Stomach (tissue), 9 donors: ENCODE results near the gene CBX1. TPM values are rescaled to one million over a fixed set of nuclear protein-coding genes. Genes with fewer than 3 reads are reported as not detected.
A peak's percentile ranks its signal among the peaks of the same experiment; 100 is the strongest.
"Not testable (repeated sequence)": the region's sequence is repeated elsewhere in the genome, so short reads cannot be mapped to it uniquely, and the experiment has no call there.

Experiments used
- DNase-seq, 2 donors: peaks; one replicate each; pipeline versions ENCODE4 v3.0.0 to v3.0.0-alpha.2; 2013 to 2019
- H3K27ac ChIP-seq, 5 donors: fragments of 200-600 bp in 4 of 5; sonication (generic) in 4 of 5; one replicate each; pipeline ENCODE4 v1.5.1; 2013 to 2019; ENCODE audit warnings: mild to moderate bottlenecking in 1 of 5, moderate library complexity in 1 of 5
- H3K27me3 ChIP-seq, 3 donors: fragments of 200-600 bp; sonication (generic); one replicate each; pipeline ENCODE4 v1.5.1; 2017 to 2019; ENCODE audit warnings: mixed run types in 1 of 3
- H3K36me3 ChIP-seq, 4 donors: fragments of 200-600 bp; sonication (generic); 1 replicate in 3 of 4; 2 replicates in 1 of 4; pipeline ENCODE4 v1.5.1; 2016 to 2019
- H3K4me1 ChIP-seq, 4 donors: fragments of 200-600 bp; sonication (generic); one replicate each; pipeline ENCODE4 v1.5.1; 2016 to 2019
- H3K4me3 ChIP-seq, 4 donors: fragments of 200-600 bp; sonication (generic) in 3 of 4; one replicate each; pipeline ENCODE4 v1.5.1; 2016 to 2019; ENCODE audit warnings: mild to moderate bottlenecking in 1 of 4
- H3K9me3 ChIP-seq, 4 donors: fragments of 200-600 bp; sonication (generic); one replicate each; pipeline ENCODE4 v1.5.1; 2016 to 2019
- CTCF ChIP-seq, 7 experiments: fragments of 450-650 bp in 4 of 7; fragments of 200-600 bp in 3 of 7; sonication (generic) in 3 of 7; IDR thresholded peaks; one replicate each; pipeline ENCODE4 v1.5.1; 2016 to 2019; ENCODE audit warnings: antibody characterized with exemption in 7 of 7, control low read depth in 2 of 7, mild to moderate bottlenecking in 1 of 7
- EP300 ChIP-seq: sonication (generic); formaldehyde crosslinking; IDR thresholded peaks from one replicate; pipeline ENCODE4 v1.6.1; 2017; ENCODE audit warnings: antibody characterized with exemption
- POLR2A ChIP-seq, 4 donors: fragments of 450-650 bp; IDR thresholded peaks; one replicate each; pipeline ENCODE4 v1.6.1; 2016; ENCODE audit warnings: antibody characterized with exemption in 4 of 4, control low read depth in 2 of 4, mild to moderate bottlenecking in 1 of 4, moderate library complexity in 1 of 4
- POLR2AphosphoS5 ChIP-seq, 3 donors: sonication (generic); formaldehyde crosslinking; IDR thresholded peaks; one replicate each; pipeline ENCODE4 v1.6.1; 2016; ENCODE audit warnings: antibody characterized with exemption in 3 of 3
- WGBS, 5 donors: extraction: QIAGEN DNeasy Blood & Tissue Kit in 3 of 5; methylation state at CpG; one replicate each; pipeline versions ENCODE4 v1.1.5 to v1.1.7; 2013 to 2018; 5-methylcytosine and 5-hydroxymethylcytosine counted together
- intact Hi-C: fragments of 100-400 bp; cut with DNase I; formaldehyde crosslinking; loops from one replicate; pipeline ENCODE4 v1.15.1; 2023; ENCODE audit warnings: low total_unique reads
- polyA plus RNA-seq, 3 donors: library from polyadenylated mRNA; stranded (reverse); fragments of 200-250 nt; gene quantifications; one replicate each; pipeline ENCODE4 v1.2.3, GENCODE V29; 2013
- total RNA-seq, 5 donors: library from RNA; depleted of rRNA; stranded (reverse); fragments of >200 nt; gene quantifications; one replicate each; pipeline versions ENCODE4 v1.1.0 to v1.2.3, GENCODE V29; 2014 to 2016
- donor health status: healthy with polysubstance abuse.
- donor health status: Bipolar disorder and iron deficiency.
- donor health status: healthy.

CBX1 gene
- total and polyA plus RNA-seq, 8 donors, result 12.8 to 65.6 (median 27.2) TPM

- Histone ChIP-seq H3K27ac (no peak overlapping the region), H3K27me3 (no peaks in the 10 kb centered on the region), H3K4me1 (peaks cover 6 to 29% (median 14%) of the 10 kb centered on the region in 4 donors), H3K9me3 (no peaks in the 10 kb centered on the region), H3K36me3 (peaks cover 14 to 97% (median 86%) of the 10 kb centered on the region in 4 donors), H3K4me3 (no peak overlapping the region)
- intact Hi-C loops, result no loop called here
- DNase-seq, result no peak
- 55 to 70% (median 64%) methylated on average over 3 of the region's 3 CpGs for WGBS, 5 donors
- TF ChIP-seq CTCF (IDR thresholded peaks at IDR 0.05) (no peak), POLR2A (IDR thresholded peaks at IDR 0.05) (no peak), POLR2AphosphoS5 (IDR thresholded peaks at IDR 0.05) (no peak), EP300 (no peak)
Measured at GRCh38 chr17:48068491-48068961, 32.8 kb downstream of the CBX1 start.

GRCh38 chr17:48067808-48068207 is 33.5 kb downstream of the CBX1 start:
- Histone ChIP-seq H3K36me3 (peaks cover 18 to 97% (median 86%) of the 10 kb centered on the region in 4 donors), H3K4me1 (peaks cover 6 to 29% (median 16%) of the 10 kb centered on the region in 4 donors)
- intact Hi-C loops, H3K27ac ChIP-seq, DNase-seq, H3K27me3 ChIP-seq, H3K9me3 ChIP-seq, H3K4me3 ChIP-seq: not testable (repeated sequence)
- 78 to 96% (median 84%) methylated on average over 2 of the region's 2 CpGs for WGBS, 5 donors

GRCh38 chr17:48067245-48067644 is 34.0 kb downstream of the CBX1 start:
- Histone ChIP-seq H3K36me3 (peaks cover 23 to 97% (median 88%) of the 10 kb centered on the region in 4 donors), H3K4me3 (no peak overlapping the region), H3K27ac (no peak overlapping the region), H3K27me3 (no peaks in the 10 kb centered on the region), H3K4me1 (peaks cover 6 to 29% (median 16%) of the 10 kb centered on the region in 4 donors), H3K9me3 (no peaks in the 10 kb centered on the region)
- TF ChIP-seq CTCF (IDR thresholded peaks at IDR 0.05), result no peak
- no peak for TF ChIP-seq EP300
- TF ChIP-seq POLR2AphosphoS5 (IDR thresholded peaks at IDR 0.05), result no peak
- TF ChIP-seq POLR2A (IDR thresholded peaks at IDR 0.05), result no peak
- 97 to 100% (median 98%) methylated on average over 3 of the region's 3 CpGs for WGBS, 5 donors
- DNase-seq, result no peak
- intact Hi-C loops, result no loop called here

- peaks cover 29 to 97% (median 89%) of the 10 kb centered on the region in 4 donors for H3K36me3 ChIP-seq
- no peak for DNase-seq
- H3K27me3 ChIP-seq, result no peaks in the 10 kb centered on the region
- peaks cover 6 to 29% (median 16%) of the 10 kb centered on the region in 4 donors for H3K4me1 ChIP-seq
- H3K9me3 ChIP-seq, result no peaks in the 10 kb centered on the region
- H3K4me3 ChIP-seq, result no peak overlapping the region
- WGBS, 5 donors, result 86 to 90% (median 87%) methylated on average over 1 of the region's 1 CpG
- peak overlapping the region in 1 of 5 donors; percentile 2 for H3K27ac ChIP-seq
- TF ChIP-seq CTCF (IDR thresholded peaks at IDR 0.05) (no peak), EP300 (no peak), POLR2AphosphoS5 (IDR thresholded peaks at IDR 0.05) (no peak), POLR2A (IDR thresholded peaks at IDR 0.05) (no peak)
- intact Hi-C loops, result no loop called here
Measured at GRCh38 chr17:48066656-48067055, 34.6 kb downstream of the CBX1 start.

GRCh38 chr17:48066192-48066591 is 35.1 kb downstream of the CBX1 start:
- intact Hi-C loops, result no loop called here
- whole genome bisulfite sequencing, 5 donors, result 27 to 65% (median 42%) methylated on average over 1 of the region's 1 CpG

More at GRCh38 chr17:48066192-48066591, 35.1 kb downstream of the CBX1 start:
- H3K4me1 ChIP-seq, result peaks cover 6 to 29% (median 16%) of the 10 kb centered on the region in 4 donors
- no peak for DNase-seq
- H3K36me3 ChIP-seq, result peaks cover 31 to 97% (median 89%) of the 10 kb centered on the region in 4 donors
- H3K4me3 ChIP-seq, result no peak overlapping the region
- H3K27me3 ChIP-seq, result no peaks in the 10 kb centered on the region
- H3K27ac ChIP-seq, result peak overlapping the region in 3 of 5 donors; percentile 2 to 56 (median 23)
- no peak for TF ChIP-seq CTCF (IDR thresholded peaks at IDR 0.05)
- TF ChIP-seq EP300, result no peak
- TF ChIP-seq POLR2AphosphoS5 (IDR thresholded peaks at IDR 0.05), result no peak
- no peak for TF ChIP-seq POLR2A (IDR thresholded peaks at IDR 0.05)
- no peaks in the 10 kb centered on the region for H3K9me3 ChIP-seq
